ENCODE results near the gene RARA.

DNA sequence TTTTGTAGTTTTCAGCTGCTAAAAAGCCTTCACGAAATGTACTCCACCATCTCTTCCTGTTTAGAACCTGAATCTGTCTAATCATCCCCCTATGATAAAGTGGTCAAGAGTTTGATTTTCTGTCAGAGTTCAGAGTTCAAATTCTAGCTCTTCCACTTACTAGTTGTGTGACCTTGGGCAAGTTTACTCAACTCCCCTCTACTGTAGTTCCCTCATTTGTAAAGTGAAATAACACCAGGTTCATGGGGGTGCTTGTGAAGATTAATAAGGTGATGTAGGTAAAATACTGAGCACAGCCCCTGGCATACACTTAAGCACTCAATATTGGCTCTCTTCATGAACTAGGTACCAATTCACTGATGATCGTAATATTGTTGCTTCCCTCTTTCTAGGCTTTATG, 22.5 kb upstream of the RARA start:
- TF ChIP-seq CTCF (conservative IDR thresholded peaks at IDR 0.05; ENCODE audit: low read depth, low read length) = no peak
- no peak for TF ChIP-seq EZH2 (IDR thresholded peaks at IDR 0.05; ENCODE audit: borderline replicate concordance, low read depth, low read length, poor library complexity, severe bottlenecking)

Measured in A673 (cell line).